ENCODE data around the gene CWC15. TPM values are rescaled to one million over a fixed set of nuclear protein-coding genes. Genes with fewer than 3 reads are reported as not detected.

CWC15 gene
- total RNA-seq, 1 experiment from 2014 or later = 56.9 TPM

- no peaks in the 10 kb centered on the region for H3K36me3 ChIP-seq (ENCODE audit: low read depth, low read length)
- no peak overlapping the region for H3K9ac ChIP-seq (ENCODE audit: low read length)
- ChIA-PET CTCF (no interaction called here), POLR2A (ENCODE audit: unreplicated experiment) (no interaction called here)
- H2AFZ ChIP-seq (ENCODE audit: low read length) = no peak overlapping the region
- TF ChIP-seq EZH2 (IDR thresholded peaks at IDR 0.05; ENCODE audit: low read length, unreplicated experiment) = no peak
- no peak for TF ChIP-seq EZH2phosphoT487 (IDR thresholded peaks at IDR 0.05; ENCODE audit: borderline replicate concordance, low read length)
- TF ChIP-seq CTCF (conservative IDR thresholded peaks at IDR 0.05; ENCODE audit: low read depth, low read length) = no peak
- no peaks in the 10 kb centered on the region for H3K9me3 ChIP-seq (ENCODE audit: low read length)
- H3K4me3 ChIP-seq (ENCODE audit: low read length) = no peak overlapping the region
- no peaks in the 10 kb centered on the region for H3K4me1 ChIP-seq (ENCODE audit: insufficient read depth, low read length)
- H3K4me2 ChIP-seq (ENCODE audit: low read length) = no peak overlapping the region
- ATAC-seq (no peak), DNase-seq (no peak)
- H4K20me1 ChIP-seq (ENCODE audit: low read length) = no peaks in the 10 kb centered on the region
- no peaks in the 10 kb centered on the region for H3K9me2 ChIP-seq (replicated peaks; ENCODE audit: low read length)
- H3K79me2 ChIP-seq (ENCODE audit: low read length) = no peaks in the 10 kb centered on the region
- H3F3A ChIP-seq (ENCODE audit: low read length, unreplicated experiment) = no peaks in the 10 kb centered on the region
- peaks cover 8% of the 10 kb centered on the region; the same call in 1 of the 2 replicates for H3K27me3 ChIP-seq (ENCODE audit: low read length)
- intact Hi-C loops (cut with micrococcal nuclease) = no loop called here
- no peak overlapping the region for H3K27ac ChIP-seq (ENCODE audit: low read length)
- BruUV-seq (replicated peaks) = no TSS peak
Observed at GRCh38 chr11:95014184-95014821, 40.9 kb upstream of the CWC15 start.

GRCh38 chr11:95011376-95011775 is 38.0 kb upstream of the CWC15 start:
- no peaks in the 10 kb centered on the region for H3K9me2 ChIP-seq (replicated peaks; ENCODE audit: low read length)
- H3K9ac ChIP-seq (ENCODE audit: low read length) = no peak overlapping the region
- ChIA-PET POLR2A (ENCODE audit: unreplicated experiment) (no interaction called here), CTCF (no interaction called here)
- H3K36me3 ChIP-seq (ENCODE audit: low read depth, low read length) = no peaks in the 10 kb centered on the region
- H3K9me3 ChIP-seq (ENCODE audit: low read length) = no peaks in the 10 kb centered on the region
- intact Hi-C loops (cut with micrococcal nuclease) = no loop called here
- no peaks in the 10 kb centered on the region for H3K4me1 ChIP-seq (ENCODE audit: insufficient read depth, low read length)
- H3K27me3 ChIP-seq (ENCODE audit: low read length) = peaks cover 12% of the 10 kb centered on the region; the same call in 1 of the 2 replicates
- H3K4me3 ChIP-seq (ENCODE audit: low read length) = no peak overlapping the region
- H3K4me2 ChIP-seq (ENCODE audit: low read length) = no peak overlapping the region
- H3K27ac ChIP-seq (ENCODE audit: low read length) = no peak overlapping the region
- no peak for TF ChIP-seq EZH2 (IDR thresholded peaks at IDR 0.05; ENCODE audit: low read length, unreplicated experiment)
- TF ChIP-seq CTCF (conservative IDR thresholded peaks at IDR 0.05; ENCODE audit: low read depth, low read length) = no peak
- TF ChIP-seq EZH2phosphoT487 (IDR thresholded peaks at IDR 0.05; ENCODE audit: borderline replicate concordance, low read length) = no peak
- no peak overlapping the region for H2AFZ ChIP-seq (ENCODE audit: low read length)
- no peaks in the 10 kb centered on the region for H3F3A ChIP-seq (ENCODE audit: low read length, unreplicated experiment)
- H3K79me2 ChIP-seq (ENCODE audit: low read length) = no peaks in the 10 kb centered on the region
- ATAC-seq (no peak), DNase-seq (no peak)
- BruUV-seq (replicated peaks) = no TSS peak
- H4K20me1 ChIP-seq (ENCODE audit: low read length) = no peaks in the 10 kb centered on the region

GRCh38 chr11:95005642-95006041 is 32.3 kb upstream of the CWC15 start:
- H3F3A ChIP-seq (ENCODE audit: low read length, unreplicated experiment) = no peaks in the 10 kb centered on the region
- intact Hi-C loops (cut with micrococcal nuclease) = no loop called here
- no peak overlapping the region for H3K27ac ChIP-seq (ENCODE audit: low read length)
- DNase-seq = no peak
- ChIA-PET CTCF (no interaction called here), POLR2A (ENCODE audit: unreplicated experiment) (interaction anchor here (0.7 kb wide), 1 partner anchor 820 kb away, joined by 5 read pairs; no protein-coding TSS in a partner anchor)
- peaks cover 14% of the 10 kb centered on the region for H3K4me1 ChIP-seq (ENCODE audit: insufficient read depth, low read length)
- H3K9ac ChIP-seq (ENCODE audit: low read length) = no peak overlapping the region
- no peak for TF ChIP-seq CTCF (conservative IDR thresholded peaks at IDR 0.05; ENCODE audit: low read depth, low read length)
- TF ChIP-seq EZH2 (IDR thresholded peaks at IDR 0.05; ENCODE audit: low read length, unreplicated experiment) = no peak
- no peak for TF ChIP-seq EZH2phosphoT487 (IDR thresholded peaks at IDR 0.05; ENCODE audit: borderline replicate concordance, low read length)
- H3K36me3 ChIP-seq (ENCODE audit: low read depth, low read length) = no peaks in the 10 kb centered on the region
- no TSS peak for BruUV-seq (replicated peaks)
- peaks cover 12% of the 10 kb centered on the region; the same call in 1 of the 2 replicates for H3K27me3 ChIP-seq (ENCODE audit: low read length)
- no peaks in the 10 kb centered on the region for H3K9me2 ChIP-seq (replicated peaks; ENCODE audit: low read length)
- no peak overlapping the region for H3K4me3 ChIP-seq (ENCODE audit: low read length)
- H3K9me3 ChIP-seq (ENCODE audit: low read length) = no peaks in the 10 kb centered on the region
- ATAC-seq = no peak
- no peak overlapping the region for H2AFZ ChIP-seq (ENCODE audit: low read length)
- no peaks in the 10 kb centered on the region for H4K20me1 ChIP-seq (ENCODE audit: low read length)
- no peak overlapping the region for H3K4me2 ChIP-seq (ENCODE audit: low read length)
- no peaks in the 10 kb centered on the region for H3K79me2 ChIP-seq (ENCODE audit: low read length)
